OCI-M1 (cell line): Measurements from ENCODE around the gene THRB.

Experiments
- DNase-seq: peaks from one replicate; lab custom pipeline; 2025; lab: John Stamatoyannopoulos, UW

The THRB gene

DNA sequence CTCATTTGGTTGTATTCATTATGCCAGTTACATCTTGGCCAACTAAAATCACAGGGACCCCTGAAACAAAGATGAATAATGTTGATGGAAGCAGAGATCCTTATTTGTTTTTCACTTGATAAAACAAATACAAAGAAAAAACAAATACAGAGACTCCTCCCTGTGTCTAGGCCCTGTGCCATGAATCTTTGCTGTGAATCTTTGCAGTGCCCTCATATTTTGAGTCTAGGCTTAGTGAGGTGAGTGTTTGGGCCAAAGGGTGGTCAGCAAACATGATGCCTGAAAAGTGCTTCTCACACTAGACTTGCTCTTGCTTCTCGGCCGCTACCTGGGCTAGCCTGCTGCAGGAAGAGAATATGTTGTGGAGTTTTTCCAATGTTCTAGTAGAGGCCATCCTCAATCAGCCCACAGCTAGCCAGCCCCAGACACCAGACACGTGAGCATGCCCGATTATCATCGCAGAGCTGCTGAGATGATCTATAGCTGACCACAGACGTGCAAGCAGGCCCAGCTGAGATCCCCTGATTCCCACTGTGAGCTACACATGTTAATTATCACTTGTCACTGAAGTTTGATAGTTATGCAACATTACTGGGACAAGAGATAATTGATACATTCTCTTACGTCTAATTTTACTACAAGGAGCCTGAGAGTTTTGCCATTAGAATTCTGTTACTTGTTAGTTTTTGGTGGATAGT is 191.4 kb downstream of the THRB start:
- DNase-seq: peak; percentile 94

DNA sequence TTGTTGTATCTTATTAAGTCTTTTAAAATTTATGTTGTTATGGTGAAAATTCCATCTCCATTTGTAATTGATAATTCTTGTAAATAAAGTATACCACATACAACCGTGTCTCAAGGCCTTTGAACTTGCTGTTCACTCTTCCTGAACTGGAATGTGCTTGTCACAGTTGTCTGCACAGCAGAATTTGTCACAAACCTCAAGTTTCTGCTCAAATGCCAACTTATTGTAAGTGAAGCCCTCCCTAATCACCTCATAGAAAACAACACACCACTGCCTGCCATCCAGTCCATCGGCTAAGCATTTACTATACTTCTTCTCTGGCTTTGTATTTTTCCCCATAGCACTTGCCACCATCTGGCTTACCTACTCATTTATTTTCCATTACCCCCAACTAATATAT is 192.3 kb downstream of the THRB start:
- DNase-seq: no peak

DNA sequence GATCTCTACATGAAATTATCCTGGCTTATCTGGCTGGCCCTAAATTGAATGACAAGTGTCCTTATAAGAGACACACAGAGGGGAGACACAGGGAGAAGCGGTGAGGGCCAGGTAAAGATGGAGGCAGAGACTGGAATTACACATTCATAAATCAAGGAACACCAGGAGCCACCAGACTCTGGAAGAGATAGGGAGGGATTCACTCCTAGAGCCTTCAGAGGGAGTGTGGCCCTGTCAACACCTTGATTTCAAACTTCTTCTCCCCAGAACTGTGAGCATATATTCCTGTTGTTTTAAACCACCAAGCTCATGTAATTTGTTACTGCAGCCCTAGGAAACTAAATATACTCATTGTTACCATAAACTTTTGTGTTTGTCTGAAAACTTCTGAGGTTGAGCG is 193.7 kb downstream of the THRB start:
- peak; percentile 39 for DNase-seq

DNA sequence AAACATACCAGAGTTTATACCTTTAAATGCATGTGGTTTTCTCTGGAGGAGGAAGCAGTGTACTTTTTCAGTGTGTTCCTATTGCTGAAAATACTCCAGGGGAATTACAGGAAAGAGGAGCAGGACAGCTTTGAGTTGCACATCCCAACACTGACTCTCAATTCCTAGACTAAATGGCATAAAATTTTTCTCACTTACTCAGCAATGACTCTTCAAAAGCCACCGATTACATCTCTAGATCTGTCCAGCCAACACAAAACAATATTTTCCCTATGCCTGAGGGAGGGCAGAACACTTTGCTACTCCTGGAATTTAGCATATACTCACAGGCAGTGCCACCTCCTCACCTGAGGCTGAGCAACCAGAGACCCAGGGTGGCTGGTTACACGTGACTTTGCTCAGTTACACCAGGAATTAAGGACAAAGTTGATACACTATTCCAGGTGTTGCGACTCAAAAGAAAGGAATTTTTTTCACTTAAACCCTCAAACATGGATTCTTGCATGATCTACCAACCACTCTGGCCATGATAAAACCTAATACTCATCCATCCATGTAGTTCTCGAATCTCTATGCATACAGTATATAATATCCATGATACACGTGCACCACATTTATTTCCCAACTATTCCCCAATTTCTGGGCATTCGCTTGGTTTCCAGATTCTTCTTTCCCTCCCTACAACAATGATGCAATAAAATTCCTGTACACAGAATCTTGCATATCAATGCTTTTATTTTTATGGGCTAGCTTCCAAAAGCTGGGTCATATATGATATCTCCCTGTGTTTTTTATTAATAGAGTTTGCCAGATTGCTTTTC is 194.6 kb downstream of the THRB start:
- peak; percentile 37 for DNase-seq

GRCh38 chr3:24299246-24299805 is 195.3 kb downstream of the THRB start:
- peak; percentile 89 for DNase-seq

GRCh38 chr3:24296441-24297205 is 198.0 kb downstream of the THRB start:
- no peak for DNase-seq

- DNase-seq: no peak
These were observed 200.5 kb downstream of the THRB start for GRCh38 chr3:24294150-24294549.

- DNase-seq: no peak
These were observed 203.0 kb downstream of the THRB start for GRCh38 chr3:24291646-24292045.

DNA sequence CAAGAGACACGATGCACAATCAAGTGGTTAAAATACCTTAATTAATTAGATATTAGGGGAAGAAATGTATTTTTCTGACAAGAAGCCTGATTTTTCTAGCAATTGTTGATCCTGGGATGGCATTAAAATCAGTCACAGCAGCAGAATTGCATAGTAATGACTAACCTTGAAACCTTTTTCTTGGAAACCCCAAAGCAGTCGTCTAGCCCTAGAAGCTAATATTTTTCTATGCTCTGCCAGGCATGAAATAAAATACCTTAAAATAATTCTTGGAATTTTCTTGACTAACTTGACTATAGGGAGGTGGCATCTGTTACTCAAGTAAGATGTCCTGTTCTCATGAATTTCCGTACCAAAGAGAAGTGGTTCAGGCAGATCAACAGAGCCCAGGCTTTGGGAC is 204.1 kb downstream of the THRB start:
- DNase-seq: no peak

DNA sequence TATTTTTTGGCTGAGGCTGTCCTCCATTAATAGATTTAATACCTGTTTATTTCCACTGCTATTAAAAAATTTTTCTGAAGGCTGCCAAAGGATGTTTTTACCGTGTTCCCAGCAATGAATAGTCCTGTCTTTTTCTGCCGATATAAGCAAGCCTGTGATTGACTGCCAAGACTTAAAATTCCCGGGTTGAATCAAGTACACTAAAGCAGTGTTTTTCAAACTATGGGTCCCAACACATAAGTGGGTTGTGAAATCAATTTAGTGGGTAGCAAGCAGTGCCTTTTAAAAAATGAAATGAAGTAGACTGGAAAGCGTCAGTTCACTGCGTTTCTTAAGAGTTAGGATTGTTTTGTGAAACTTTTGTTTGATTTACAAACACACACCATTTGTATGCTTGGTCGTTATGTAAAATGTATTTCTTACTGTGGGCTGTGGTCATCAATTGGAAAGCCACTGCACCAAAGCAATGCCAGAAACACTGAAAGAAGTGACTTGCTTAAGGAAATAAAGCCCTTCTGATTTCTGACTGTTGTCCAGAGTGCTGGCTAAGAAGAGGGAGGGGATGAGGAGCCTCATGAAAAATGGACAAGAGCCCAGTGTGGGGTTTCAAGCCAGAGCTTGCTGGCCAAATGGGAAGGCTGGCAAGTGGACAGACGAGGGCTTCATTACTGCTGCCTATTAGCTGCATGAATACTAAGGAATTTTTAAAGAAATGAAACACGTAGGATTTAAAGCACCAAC is 206.0 kb downstream of the THRB start:
- no peak for DNase-seq

- no peak for DNase-seq
These were observed 206.7 kb downstream of the THRB start for GRCh38 chr3:24287755-24288450.

DNA sequence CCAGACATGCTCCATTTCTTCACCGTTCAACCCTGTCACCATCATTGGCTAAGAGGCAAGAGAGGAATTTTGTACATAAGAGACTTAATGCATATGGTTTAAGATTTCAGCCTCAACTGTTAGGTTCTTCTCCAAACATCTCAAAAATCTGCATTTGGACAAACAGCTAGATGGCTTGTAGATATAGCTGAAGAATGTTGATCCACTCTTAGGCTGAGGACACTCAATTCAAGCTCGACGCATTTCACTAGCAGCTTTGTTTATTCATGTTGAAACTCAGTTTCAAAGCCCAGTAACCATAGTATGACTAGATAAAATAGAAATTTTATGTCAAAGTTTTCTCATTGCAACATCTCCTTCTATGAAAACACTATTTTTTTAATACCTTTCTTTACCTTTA is 208.2 kb downstream of the THRB start:
- DNase-seq: no peak

DNA sequence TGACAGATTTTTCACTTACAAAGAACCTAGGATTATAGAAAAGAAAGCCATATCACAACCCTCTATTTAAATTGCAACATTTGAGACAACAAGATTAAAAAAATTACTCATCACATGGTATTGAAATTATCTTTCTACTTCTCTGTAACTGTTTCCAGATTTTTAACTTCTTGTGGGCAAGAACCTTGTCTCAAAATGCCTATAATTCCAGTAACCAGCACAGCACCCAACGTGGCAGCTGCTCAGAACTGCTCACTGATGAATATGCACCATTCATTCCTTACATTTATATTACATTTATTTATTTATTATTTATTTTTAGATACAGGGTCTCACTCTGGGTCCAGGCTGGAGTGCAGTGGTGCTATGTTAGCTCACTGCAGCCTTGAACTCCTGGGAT is 216.1 kb downstream of the THRB start:
- no peak for DNase-seq

DNA sequence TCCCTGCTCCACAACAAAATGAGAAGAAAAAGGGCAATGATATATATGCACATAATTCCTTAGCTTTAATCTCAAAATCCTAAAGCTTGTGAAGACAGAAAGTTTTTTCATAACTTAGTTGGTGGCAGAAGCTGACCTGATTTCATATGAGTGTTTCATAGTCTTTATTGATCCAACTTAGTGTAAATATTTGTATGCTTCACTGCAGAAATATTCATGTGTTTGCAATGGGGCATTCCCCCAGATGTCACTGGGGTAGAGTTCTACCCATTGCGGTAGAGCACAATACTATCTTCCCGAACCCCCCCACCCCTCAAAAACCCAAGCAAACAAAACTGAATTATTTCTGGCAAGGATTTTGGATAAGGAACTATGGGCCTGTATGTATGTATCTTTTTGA is 221.2 kb downstream of the THRB start:
- no peak for DNase-seq

DNA sequence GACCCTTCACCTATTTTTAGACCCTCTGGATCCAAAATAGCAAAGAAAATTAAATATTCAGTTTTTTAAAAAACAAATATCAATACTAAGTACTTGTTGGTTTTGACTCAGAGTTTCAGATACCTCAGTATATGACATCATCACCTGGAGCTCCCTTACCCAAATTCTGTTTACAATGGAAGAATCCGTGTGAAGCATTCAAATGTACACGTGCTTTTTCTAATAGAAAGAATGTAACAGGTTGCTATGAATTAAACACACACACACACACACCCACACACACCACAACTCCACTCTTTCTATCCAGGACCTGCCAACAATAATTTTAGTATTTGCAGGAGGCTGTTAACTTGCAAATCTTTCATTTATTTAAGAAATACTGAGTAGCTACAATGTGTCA is 221.8 kb downstream of the THRB start:
- DNase-seq: no peak

DNA sequence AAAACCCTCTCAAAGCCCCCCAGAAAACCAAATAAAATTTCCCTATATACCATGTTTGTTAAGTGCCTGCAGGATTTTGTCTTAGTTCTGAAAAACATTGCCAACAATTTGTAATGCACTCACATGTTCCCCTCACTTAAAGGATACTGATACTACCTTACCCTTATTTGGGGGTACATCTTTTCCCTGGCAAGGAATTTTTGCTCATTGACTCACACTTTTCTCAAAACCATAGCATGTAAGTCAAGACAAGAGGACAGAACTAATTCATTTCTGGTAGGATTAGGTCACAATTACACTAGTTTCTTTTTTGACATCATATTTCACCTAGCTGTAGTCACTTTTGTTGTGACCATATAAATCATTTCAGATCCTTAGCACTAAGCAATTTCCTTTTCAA is 222.2 kb downstream of the THRB start:
- no peak for DNase-seq

GRCh38 chr3:24271228-24271627 is 223.4 kb downstream of the THRB start:
- DNase-seq: peak; percentile 25

GRCh38 chr3:24270744-24271143 is 223.9 kb downstream of the THRB start:
- peak; percentile 25 for DNase-seq

- DNase-seq: no peak
These were observed 224.4 kb downstream of the THRB start for GRCh38 chr3:24270204-24270691.

- DNase-seq: peak; percentile 73
These were observed 229.9 kb downstream of the THRB start for GRCh38 chr3:24264748-24265158.

DNA sequence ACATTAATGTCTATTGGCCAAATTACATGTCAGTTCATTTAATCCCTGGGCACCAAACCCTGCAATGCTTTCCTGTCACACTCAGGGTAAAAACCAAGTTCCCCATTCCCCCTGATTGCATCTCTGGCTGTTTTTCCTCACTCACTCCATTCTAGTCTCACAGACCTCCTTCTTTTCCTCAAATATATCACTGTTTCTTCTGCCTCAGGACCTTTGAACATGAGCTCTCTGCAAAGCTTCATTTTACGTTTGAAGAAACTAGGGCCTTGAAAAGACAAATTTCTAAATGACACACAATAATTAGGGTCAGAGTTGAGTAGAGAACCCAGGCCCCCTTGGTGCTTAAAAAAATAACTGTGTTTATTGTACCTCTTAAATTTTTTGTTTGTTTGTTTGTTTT is 230.6 kb downstream of the THRB start:
- no peak for DNase-seq
